ENCODE data around the gene ZNF469.

Gene ZNF469

DNA sequence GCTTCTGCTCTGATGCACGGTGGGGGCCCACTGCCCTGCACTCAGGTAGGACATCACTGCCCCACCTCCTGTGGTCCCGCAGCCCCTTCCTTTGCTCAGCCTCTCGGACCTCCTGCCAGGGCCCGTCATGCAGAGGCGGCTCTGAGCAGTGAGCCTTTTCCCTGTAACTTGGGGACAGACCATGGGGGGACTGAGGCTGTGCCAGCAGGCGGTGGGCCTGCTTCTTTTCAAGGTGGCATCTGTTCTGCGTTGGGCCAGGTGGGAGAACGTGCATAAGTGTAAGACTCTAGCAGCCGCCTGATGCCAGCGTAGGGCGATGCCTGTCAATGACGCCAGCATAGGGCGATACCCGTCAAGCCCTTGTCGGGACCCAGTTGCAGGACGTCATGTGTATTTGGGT is 40.3 kb upstream of the ZNF469 start:
- Histone ChIP-seq H3K9ac (ENCODE audit: low read length) (no peak overlapping the region), H3K9me3 (ENCODE audit: low read length) (no peaks in the 10 kb centered on the region), H3K4me1 (ENCODE audit: insufficient read depth, low read length) (no peaks in the 10 kb centered on the region), H3K36me3 (ENCODE audit: insufficient read depth, low read length) (no peaks in the 10 kb centered on the region), H3K27ac (ENCODE audit: low read depth, low read length) (no peak overlapping the region), H3K4me3 (ENCODE audit: low read depth in 1 of 2, low read length in 2 of 2) (no peak overlapping the region), H3K27me3 (ENCODE audit: control insufficient read depth in 1 of 2, insufficient read depth in 2 of 2, low read length in 2 of 2) (no peaks in the 10 kb centered on the region)

DNA sequence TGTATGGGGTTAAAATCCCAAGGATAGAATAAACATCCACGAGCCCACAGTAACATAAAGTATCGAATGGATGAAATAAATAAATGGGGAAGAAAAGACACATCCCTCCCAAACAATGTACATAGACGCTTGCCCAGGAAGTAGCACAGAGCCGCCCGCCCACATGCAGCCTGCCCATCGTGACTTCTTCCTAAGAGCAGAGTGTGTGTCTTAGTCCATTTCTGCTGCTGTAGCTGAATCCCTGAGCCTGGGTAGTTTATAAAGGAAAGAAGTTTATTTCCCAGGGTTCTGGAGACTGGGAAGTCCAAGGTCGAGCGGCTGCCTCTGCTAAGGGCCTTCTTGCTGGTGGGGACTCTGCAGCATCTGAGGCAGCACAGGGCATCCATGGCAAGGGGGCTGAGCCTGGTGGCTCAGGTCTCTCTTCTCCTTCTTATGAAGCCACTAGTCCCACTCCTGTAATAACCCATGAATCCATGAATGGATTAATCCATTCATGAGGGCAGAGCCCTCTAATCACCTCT is 39.4 kb upstream of the ZNF469 start:
- Histone ChIP-seq H3K9ac (ENCODE audit: low read length) (no peak overlapping the region), H3K4me3 (ENCODE audit: low read depth in 1 of 2, low read length in 2 of 2) (no peak overlapping the region), H3K4me1 (ENCODE audit: insufficient read depth, low read length) (no peaks in the 10 kb centered on the region), H3K9me3 (ENCODE audit: low read length) (no peaks in the 10 kb centered on the region), H3K27ac (ENCODE audit: low read depth, low read length) (no peak overlapping the region), H3K27me3 (ENCODE audit: control insufficient read depth in 1 of 2, insufficient read depth in 2 of 2, low read length in 2 of 2) (no peaks in the 10 kb centered on the region), H3K36me3 (ENCODE audit: insufficient read depth, low read length) (no peaks in the 10 kb centered on the region)

DNA sequence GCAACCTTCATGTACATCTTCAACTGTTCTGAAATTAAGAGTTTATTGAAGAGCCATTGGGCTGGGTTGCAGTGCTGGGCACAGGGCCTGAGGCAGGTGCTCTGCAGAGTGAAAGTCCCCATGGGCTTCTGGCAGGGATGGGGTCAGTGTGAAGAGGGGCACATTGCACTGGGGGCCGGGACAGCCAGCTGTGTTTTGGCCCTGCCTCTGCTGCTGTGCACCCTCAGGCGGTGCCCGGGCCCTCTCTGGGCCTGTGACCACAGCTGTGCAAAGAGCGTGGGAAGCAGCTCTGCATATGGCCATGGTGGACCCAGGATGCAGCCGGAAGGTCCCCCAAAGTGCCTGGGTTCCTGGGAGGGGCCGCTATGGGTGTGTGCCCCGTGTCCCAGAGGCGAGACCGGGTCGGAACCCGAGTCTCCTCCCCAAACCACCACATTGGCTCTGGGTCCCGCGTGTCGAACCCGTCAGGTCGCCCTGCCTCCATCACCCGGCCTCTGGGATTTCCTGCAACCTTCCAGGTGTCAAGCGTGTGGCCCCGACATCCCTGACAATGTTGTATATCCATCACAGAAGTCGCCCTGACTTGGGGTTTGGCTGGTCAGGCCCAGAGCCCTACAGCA is 38.2 kb upstream of the ZNF469 start:
- no peaks in the 10 kb centered on the region for H3K27me3 ChIP-seq (ENCODE audit: control insufficient read depth in 1 of 2, insufficient read depth in 2 of 2, low read length in 2 of 2)
- H3K27ac ChIP-seq (ENCODE audit: low read depth, low read length): no peak overlapping the region
- H3K4me1 ChIP-seq (ENCODE audit: insufficient read depth, low read length): no peaks in the 10 kb centered on the region
- H3K9me3 ChIP-seq (ENCODE audit: low read length): no peaks in the 10 kb centered on the region
- H3K36me3 ChIP-seq (ENCODE audit: insufficient read depth, low read length): no peaks in the 10 kb centered on the region
- no peak overlapping the region for H3K4me3 ChIP-seq (ENCODE audit: low read depth in 1 of 2, low read length in 2 of 2)
- no peak overlapping the region for H3K9ac ChIP-seq (ENCODE audit: low read length)

GRCh38 chr16:88345031-88345720 is 37.6 kb upstream of the ZNF469 start:
- Histone ChIP-seq H3K27ac (ENCODE audit: low read depth, low read length) (no peak overlapping the region), H3K4me3 (ENCODE audit: low read depth in 1 of 2, low read length in 2 of 2) (no peak overlapping the region), H3K36me3 (ENCODE audit: insufficient read depth, low read length) (no peaks in the 10 kb centered on the region)

DNA sequence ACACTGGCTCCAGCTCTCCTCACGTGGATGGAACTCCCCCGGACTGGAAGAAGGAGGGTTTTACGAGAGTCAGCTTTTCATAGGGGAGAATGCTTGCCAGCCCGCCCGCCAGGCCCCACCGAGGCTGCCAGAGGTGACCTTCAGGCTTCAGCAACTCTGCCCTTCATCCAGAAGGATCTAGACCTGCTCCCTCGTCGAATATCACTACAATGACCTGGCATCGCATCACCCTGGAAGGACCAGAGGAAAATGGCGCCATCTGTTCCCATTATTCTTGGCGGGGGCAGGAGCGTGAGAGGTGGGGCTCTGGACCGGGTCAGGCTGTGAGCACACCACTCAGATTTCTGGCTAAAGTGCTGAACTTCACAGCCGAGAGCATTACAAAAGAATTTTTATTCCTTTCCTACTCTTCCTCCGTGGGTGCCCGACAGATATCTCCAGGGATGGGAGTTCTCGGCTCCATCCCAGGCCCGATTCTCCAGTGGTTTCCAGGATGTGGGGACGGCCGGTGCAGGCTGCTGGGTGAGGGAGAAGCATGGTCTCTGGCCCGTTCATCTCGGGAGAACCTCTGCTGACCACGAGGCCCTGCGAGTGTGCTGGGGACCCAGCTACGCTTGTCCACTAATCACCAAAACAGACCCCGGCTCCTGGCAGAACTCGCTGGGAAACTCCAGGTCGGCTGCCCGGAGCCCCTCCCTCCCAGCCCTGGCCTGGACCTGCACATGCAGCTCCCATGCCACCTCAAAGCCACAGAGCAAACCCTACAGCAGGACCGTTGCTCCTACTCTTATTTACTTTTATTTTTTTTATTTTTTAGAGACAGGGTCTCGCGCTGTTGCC is 36.8 kb upstream of the ZNF469 start:
- H3K27me3 ChIP-seq (ENCODE audit: control insufficient read depth in 1 of 2, insufficient read depth in 2 of 2, low read length in 2 of 2): no peaks in the 10 kb centered on the region
- no peaks in the 10 kb centered on the region for H3K4me1 ChIP-seq (ENCODE audit: insufficient read depth, low read length)
- H3K9me3 ChIP-seq (ENCODE audit: low read length): no peaks in the 10 kb centered on the region
- H3K27ac ChIP-seq (ENCODE audit: low read depth, low read length): no peak overlapping the region
- H3K9ac ChIP-seq (ENCODE audit: low read length): no peak overlapping the region
- H3K4me3 ChIP-seq (ENCODE audit: low read depth in 1 of 2, low read length in 2 of 2): no peak overlapping the region
- H3K36me3 ChIP-seq (ENCODE audit: insufficient read depth, low read length): no peaks in the 10 kb centered on the region

More at GRCh38 chr16:88345031-88345720, 37.6 kb upstream of the ZNF469 start:
- Histone ChIP-seq H3K9ac (ENCODE audit: low read length) (no peak overlapping the region), H3K9me3 (ENCODE audit: low read length) (no peaks in the 10 kb centered on the region), H3K27me3 (ENCODE audit: control insufficient read depth in 1 of 2, insufficient read depth in 2 of 2, low read length in 2 of 2) (no peaks in the 10 kb centered on the region), H3K4me1 (ENCODE audit: insufficient read depth, low read length) (no peaks in the 10 kb centered on the region)

DNA sequence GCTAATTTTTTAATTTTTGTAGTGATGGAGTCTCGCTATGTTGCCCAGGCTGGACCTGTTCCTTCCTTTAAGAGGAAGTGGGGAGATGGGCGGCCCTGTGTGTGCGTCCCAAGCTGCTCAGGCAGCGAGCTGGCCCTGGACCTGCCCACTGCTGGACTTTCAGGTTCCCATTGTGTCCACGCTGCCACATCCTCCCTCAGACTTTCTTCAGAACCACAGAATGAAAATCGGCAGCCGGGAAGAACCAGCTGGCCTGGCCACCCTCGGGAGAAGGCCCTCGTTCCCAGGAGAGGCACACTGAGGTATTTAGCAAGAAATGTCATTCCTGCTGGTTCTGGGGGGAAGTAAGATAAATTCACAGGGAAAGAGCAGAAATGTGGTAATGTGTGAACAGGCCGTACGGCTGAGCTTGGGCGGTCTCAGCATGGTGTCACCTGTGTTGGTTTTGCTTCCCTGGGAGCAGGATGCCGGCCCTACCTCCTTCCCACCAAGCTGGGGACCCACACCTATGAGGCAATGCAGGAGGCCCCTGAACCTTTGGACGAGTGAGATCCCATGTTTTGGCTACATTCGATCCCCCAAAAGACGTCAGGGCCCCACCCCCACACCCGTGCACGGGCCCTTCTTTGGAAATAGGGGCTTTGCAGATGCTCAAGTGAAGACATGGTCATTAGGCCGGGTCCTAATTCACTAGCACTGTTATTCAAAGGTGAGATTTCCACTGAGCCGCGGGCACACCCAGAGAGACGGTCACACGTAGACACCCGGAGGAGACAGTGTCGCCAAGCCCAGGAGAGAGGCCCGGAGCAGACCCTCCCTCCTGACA is 35.9 kb upstream of the ZNF469 start:
- H3K27me3 ChIP-seq (ENCODE audit: control insufficient read depth in 1 of 2, insufficient read depth in 2 of 2, low read length in 2 of 2): no peaks in the 10 kb centered on the region
- no peak overlapping the region for H3K9ac ChIP-seq (ENCODE audit: low read length)
- H3K9me3 ChIP-seq (ENCODE audit: low read length): no peaks in the 10 kb centered on the region
- H3K36me3 ChIP-seq (ENCODE audit: insufficient read depth, low read length): no peaks in the 10 kb centered on the region
- no peaks in the 10 kb centered on the region for H3K4me1 ChIP-seq (ENCODE audit: insufficient read depth, low read length)
- H3K27ac ChIP-seq (ENCODE audit: low read depth, low read length): no peak overlapping the region
- no peak overlapping the region for H3K4me3 ChIP-seq (ENCODE audit: low read depth in 1 of 2, low read length in 2 of 2)

GRCh38 chr16:88347656-88348376 is 34.9 kb upstream of the ZNF469 start:
- H3K4me1 ChIP-seq (ENCODE audit: insufficient read depth, low read length): no peaks in the 10 kb centered on the region
- no peak overlapping the region for H3K27ac ChIP-seq (ENCODE audit: low read depth, low read length)
- no peak overlapping the region for H3K9ac ChIP-seq (ENCODE audit: low read length)
- H3K9me3 ChIP-seq (ENCODE audit: low read length): no peaks in the 10 kb centered on the region
- H3K27me3 ChIP-seq (ENCODE audit: control insufficient read depth in 1 of 2, insufficient read depth in 2 of 2, low read length in 2 of 2): no peaks in the 10 kb centered on the region
- H3K4me3 ChIP-seq (ENCODE audit: low read depth in 1 of 2, low read length in 2 of 2): no peak overlapping the region
- H3K36me3 ChIP-seq (ENCODE audit: insufficient read depth, low read length): no peaks in the 10 kb centered on the region

- Histone ChIP-seq H3K27me3 (ENCODE audit: control insufficient read depth in 1 of 2, insufficient read depth in 2 of 2, low read length in 2 of 2) (no peaks in the 10 kb centered on the region), H3K36me3 (ENCODE audit: insufficient read depth, low read length) (no peaks in the 10 kb centered on the region), H3K9ac (ENCODE audit: low read length) (no peak overlapping the region), H3K4me3 (ENCODE audit: low read depth in 1 of 2, low read length in 2 of 2) (no peak overlapping the region), H3K27ac (ENCODE audit: low read depth, low read length) (no peak overlapping the region), H3K4me1 (ENCODE audit: insufficient read depth, low read length) (no peaks in the 10 kb centered on the region), H3K9me3 (ENCODE audit: low read length) (no peaks in the 10 kb centered on the region)
Observed at GRCh38 chr16:88348377-88349152, 34.2 kb upstream of the ZNF469 start.

- no peaks in the 10 kb centered on the region for H3K4me1 ChIP-seq (ENCODE audit: insufficient read depth, low read length)
- H3K9me3 ChIP-seq (ENCODE audit: low read length): no peaks in the 10 kb centered on the region
- no peaks in the 10 kb centered on the region for H3K36me3 ChIP-seq (ENCODE audit: insufficient read depth, low read length)
- no peaks in the 10 kb centered on the region for H3K27me3 ChIP-seq (ENCODE audit: control insufficient read depth in 1 of 2, insufficient read depth in 2 of 2, low read length in 2 of 2)
- H3K27ac ChIP-seq (ENCODE audit: low read depth, low read length): no peak overlapping the region
- no peak overlapping the region for H3K9ac ChIP-seq (ENCODE audit: low read length)
- H3K4me3 ChIP-seq (ENCODE audit: low read depth in 1 of 2, low read length in 2 of 2): no peak overlapping the region
Observed at GRCh38 chr16:88349153-88349902, 33.4 kb upstream of the ZNF469 start.
